HL-60 (cell line): ENCODE results near the gene PLEKHA5.

Experiments used
- DNase-seq, 2 experiments: peaks; one replicate each; pipeline ENCODE4 v3.0.0-alpha.2; 2010 to 2020; ENCODE audit warnings: low read depth in 1 of 2, low spot score in 1 of 2
- H3K27ac ChIP-seq: fragments of 250-450 bp; sonication (Bioruptor Pico); replicated peaks from 2 replicates; pipeline ENCODE4 v1.5.1; 2020; ENCODE audit warnings: mild to moderate bottlenecking, moderate library complexity
- H3K27me3 ChIP-seq: fragments of 250-450 bp; sonication (Bioruptor Pico); 2 replicates; pipeline ENCODE4 v1.5.1; 2021; ENCODE audit warnings: mild to moderate bottlenecking, moderate library complexity; ENCODE audit not compliant: insufficient read depth, poor library complexity, severe bottlenecking
- H3K4me3 ChIP-seq: replicated peaks from 2 replicates; pipeline ENCODE4 v1.5.1; 2011; ENCODE audit warnings: mild to moderate bottlenecking, control low read depth, low read length; ENCODE audit not compliant: insufficient read depth
- CTCF ChIP-seq: IDR thresholded peaks from one replicate; pipeline ENCODE4 v1.5.1; 2011; ENCODE audit warnings: low read length, control low read depth, inconsistent platforms; ENCODE audit not compliant: insufficient read depth
- GABPA ChIP-seq: IDR thresholded peaks from 2 replicates; pipeline ENCODE4 v1.6.1; 2012; ENCODE audit warnings: low read depth
- POLR2AphosphoS5 ChIP-seq: IDR thresholded peaks from 2 replicates; pipeline ENCODE4 v1.6.1; 2012; ENCODE audit warnings: low read depth
- REST ChIP-seq: IDR thresholded peaks from 2 replicates; pipeline ENCODE4 v1.6.1; 2012; ENCODE audit warnings: low read depth; ENCODE audit not compliant: insufficient replicate concordance
- SPI1 ChIP-seq: IDR thresholded peaks from 2 replicates; pipeline ENCODE4 v1.6.1; 2012; ENCODE audit warnings: low read depth, mild to moderate bottlenecking, borderline replicate concordance

PLEKHA5 gene

GRCh38 chr12:19284658-19285057 is 155.1 kb downstream of the PLEKHA5 start:
- TF ChIP-seq GABPA = no peak
- TF ChIP-seq REST = no peak
- no peak for TF ChIP-seq SPI1
- TF ChIP-seq POLR2AphosphoS5 = no peak
- no peak for TF ChIP-seq CTCF
- H3K4me3 ChIP-seq = no peak overlapping the region
- no peaks in the 10 kb centered on the region for H3K27me3 ChIP-seq
- no peak for DNase-seq
- no peak overlapping the region for H3K27ac ChIP-seq

- no peak overlapping the region for H3K27ac ChIP-seq
- no peak for DNase-seq
- no peak overlapping the region for H3K4me3 ChIP-seq
- no peak for TF ChIP-seq GABPA
- no peak for TF ChIP-seq REST
- no peak for TF ChIP-seq CTCF
- TF ChIP-seq POLR2AphosphoS5 = no peak
- TF ChIP-seq SPI1 = no peak
- H3K27me3 ChIP-seq = no peaks in the 10 kb centered on the region
These were observed 156.4 kb downstream of the PLEKHA5 start for GRCh38 chr12:19285793-19286448.

GRCh38 chr12:19287302-19287701 is 157.8 kb downstream of the PLEKHA5 start:
- no peaks in the 10 kb centered on the region for H3K27me3 ChIP-seq
- no peak overlapping the region for H3K4me3 ChIP-seq
- DNase-seq = no peak
- TF ChIP-seq SPI1 (no peak), REST (no peak), POLR2AphosphoS5 (no peak), CTCF (no peak), GABPA (no peak)
- H3K27ac ChIP-seq = no peak overlapping the region
